Thyroid gland (tissue), 4 donors: ENCODE data around the gene CNTNAP5. TPM values are rescaled to one million over a fixed set of nuclear protein-coding genes. Genes with fewer than 3 reads are reported as not detected.

Source experiments
- DNase-seq, 2 donors: peaks; one replicate each; pipeline ENCODE4 v3.0.0-alpha.2; 2019
- H3K27ac ChIP-seq, 3 donors: fragments of 200-600 bp; sonication (generic); 1 replicate in 2 of 3; 2 replicates in 1 of 3; pipeline ENCODE4 v1.5.1; 2016 to 2019; ENCODE audit warnings: mild to moderate bottlenecking in 1 of 3, moderate library complexity in 1 of 3
- H3K27me3 ChIP-seq: fragments of 200-600 bp; sonication (generic); one replicate; pipeline ENCODE4 v1.5.1; 2019
- H3K36me3 ChIP-seq, 2 donors: fragments of 200-600 bp; sonication (generic); one replicate each; pipeline ENCODE4 v1.5.1; 2016 to 2019
- H3K4me1 ChIP-seq, 2 donors: fragments of 200-600 bp; sonication (generic); one replicate each; pipeline ENCODE4 v1.5.1; 2017 to 2019
- H3K4me3 ChIP-seq, 3 donors: fragments of 200-600 bp; sonication (generic); replicated peaks in 1 of 3; 1 replicate in 2 of 3; 2 replicates in 1 of 3; pipeline ENCODE4 v1.5.1; 2016; ENCODE audit warnings: mild to moderate bottlenecking in 1 of 3
- H3K9me3 ChIP-seq: fragments of 200-600 bp; sonication (generic); one replicate; pipeline ENCODE4 v1.5.1; 2017
- CTCF ChIP-seq, 6 experiments: fragments of 200-600 bp in 3 of 6; fragments of 450-650 bp in 3 of 6; sonication (generic) in 3 of 6; IDR thresholded peaks; one replicate each; pipeline ENCODE4 v1.5.1; 2016 to 2019; ENCODE audit warnings: antibody characterized with exemption in 6 of 6, mild to moderate bottlenecking in 2 of 6, inconsistent platforms in 1 of 6, moderate library complexity in 1 of 6
- POLR2A ChIP-seq, 2 donors: fragments of 450-650 bp; IDR thresholded peaks; one replicate each; pipeline ENCODE4 v1.6.1; 2017; ENCODE audit warnings: antibody characterized with exemption in 2 of 2, mild to moderate bottlenecking in 2 of 2, moderate library complexity in 1 of 2
- WGBS, 2 donors: methylation state at CpG; one replicate each; pipeline ENCODE4 v1.1.5; 2017; 5-methylcytosine and 5-hydroxymethylcytosine counted together
- intact Hi-C: fragments of 100-400 bp; cut with DNase I; formaldehyde crosslinking; loops from one replicate; pipeline ENCODE4 v1.15.1; 2023
- total RNA-seq, 4 donors: library from RNA; depleted of rRNA; stranded (reverse); fragments of >200 nt; gene quantifications; one replicate each; pipeline ENCODE4 v1.2.3, GENCODE V29; 2016

The CNTNAP5 gene
- total RNA-seq, 4 donors from 2014 or later = not detected

- TF ChIP-seq CTCF (IDR thresholded peaks at IDR 0.05) = no peak
- TF ChIP-seq POLR2A (IDR thresholded peaks at IDR 0.05) = no peak
- H3K9me3 ChIP-seq = no peaks in the 10 kb centered on the region
- 82 to 96% methylated on average over 2 of the region's 2 CpGs for WGBS, 2 donors
- no peaks in the 10 kb centered on the region for H3K27me3 ChIP-seq
- H3K27ac ChIP-seq = no peak overlapping the region
- no peaks in the 10 kb centered on the region for H3K36me3 ChIP-seq
- H3K4me1 ChIP-seq = no peaks in the 10 kb centered on the region
- DNase-seq = no peak
- no peak overlapping the region for H3K4me3 ChIP-seq
- intact Hi-C loops = no loop called here
Measured at GRCh38 chr2:124476291-124476690, 451.2 kb downstream of the CNTNAP5 start.

DNA sequence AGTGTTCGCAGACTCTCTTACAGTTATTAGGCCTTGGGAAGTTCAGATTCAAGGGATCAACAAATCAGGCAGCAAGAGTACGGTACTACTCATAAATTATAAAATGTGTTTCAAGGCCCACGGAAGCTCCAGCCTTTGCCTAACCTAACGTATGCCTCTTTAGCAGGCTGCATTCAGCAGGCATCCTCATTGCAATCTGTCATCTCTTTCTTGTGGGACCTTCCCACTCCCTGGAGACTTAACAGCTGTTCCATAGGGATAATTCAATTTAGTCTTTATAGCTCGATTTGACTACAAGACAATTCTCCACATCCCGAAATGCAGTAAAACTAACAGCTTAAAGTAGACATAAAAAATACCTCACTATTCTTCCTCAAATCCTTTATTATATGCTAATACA lies 453.7 kb downstream of the CNTNAP5 start:
- H3K27me3 ChIP-seq = no peaks in the 10 kb centered on the region
- H3K36me3 ChIP-seq = no peaks in the 10 kb centered on the region
- DNase-seq = no peak
- no peak for TF ChIP-seq POLR2A (IDR thresholded peaks at IDR 0.05)
- no peak for TF ChIP-seq CTCF (IDR thresholded peaks at IDR 0.05)
- no peaks in the 10 kb centered on the region for H3K4me1 ChIP-seq
- no peak overlapping the region for H3K4me3 ChIP-seq
- WGBS, 2 donors = 88 to 96% methylated on average over 6 of the region's 6 CpGs
- no peak overlapping the region for H3K27ac ChIP-seq
- intact Hi-C loops = no loop called here
- H3K9me3 ChIP-seq = no peaks in the 10 kb centered on the region

DNA sequence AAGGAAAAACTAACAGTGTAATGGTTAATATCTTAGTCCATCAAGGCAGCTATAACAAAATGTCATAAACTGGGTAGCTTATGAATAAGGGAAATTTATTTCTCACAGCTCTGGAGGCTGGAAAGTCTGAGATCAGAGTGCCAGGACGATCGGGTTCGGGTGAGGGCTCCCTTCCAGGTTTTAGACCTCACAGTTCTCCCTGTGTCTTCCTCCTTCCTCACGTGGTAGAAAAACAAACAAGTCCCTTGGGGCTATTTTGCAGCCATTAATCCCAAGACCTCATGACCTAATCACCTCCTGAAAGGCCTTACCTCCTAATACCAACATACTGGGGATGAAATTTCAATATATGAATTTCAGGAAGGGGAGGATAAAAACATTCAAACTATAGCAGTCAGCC lies 455.9 kb downstream of the CNTNAP5 start:
- H3K36me3 ChIP-seq = no peaks in the 10 kb centered on the region
- intact Hi-C loops = no loop called here
- no peaks in the 10 kb centered on the region for H3K4me1 ChIP-seq
- TF ChIP-seq CTCF (IDR thresholded peaks at IDR 0.05) = no peak
- TF ChIP-seq POLR2A (IDR thresholded peaks at IDR 0.05) = no peak
- no peak overlapping the region for H3K4me3 ChIP-seq
- no peak for DNase-seq
- H3K9me3 ChIP-seq = no peaks in the 10 kb centered on the region
- H3K27ac ChIP-seq = no peak overlapping the region
- H3K27me3 ChIP-seq = no peaks in the 10 kb centered on the region
- WGBS, 2 donors = 42 to 48% methylated on average over 4 of the region's 4 CpGs

DNA sequence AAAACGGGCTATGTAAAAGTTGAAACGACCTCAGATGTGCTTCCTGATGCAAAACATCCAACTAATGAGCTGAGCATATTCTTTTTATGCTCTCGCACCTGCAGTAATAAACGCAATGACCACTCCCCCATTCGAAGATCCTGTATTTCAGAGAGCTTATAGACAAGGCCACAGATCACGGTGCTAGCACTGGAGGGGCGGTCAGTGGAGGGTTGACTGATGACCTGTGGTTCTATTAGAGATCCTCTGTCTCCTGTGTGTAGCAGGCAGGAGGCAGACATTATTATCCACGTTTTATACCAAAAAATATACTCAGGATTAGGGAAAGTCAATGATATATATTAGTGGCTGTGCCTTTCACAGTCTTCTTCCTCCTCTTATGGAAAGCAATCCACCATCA lies 457.0 kb downstream of the CNTNAP5 start:
- Histone ChIP-seq H3K4me3 (no peak overlapping the region), H3K27ac (no peak overlapping the region), H3K27me3 (no peaks in the 10 kb centered on the region), H3K4me1 (no peaks in the 10 kb centered on the region), H3K9me3 (no peaks in the 10 kb centered on the region), H3K36me3 (no peaks in the 10 kb centered on the region)
- 56 to 60% methylated on average over 8 of the region's 8 CpGs for WGBS, 2 donors
- intact Hi-C loops = no loop called here
- TF ChIP-seq POLR2A (IDR thresholded peaks at IDR 0.05) = no peak
- no peak for TF ChIP-seq CTCF (IDR thresholded peaks at IDR 0.05)
- no peak for DNase-seq

DNA sequence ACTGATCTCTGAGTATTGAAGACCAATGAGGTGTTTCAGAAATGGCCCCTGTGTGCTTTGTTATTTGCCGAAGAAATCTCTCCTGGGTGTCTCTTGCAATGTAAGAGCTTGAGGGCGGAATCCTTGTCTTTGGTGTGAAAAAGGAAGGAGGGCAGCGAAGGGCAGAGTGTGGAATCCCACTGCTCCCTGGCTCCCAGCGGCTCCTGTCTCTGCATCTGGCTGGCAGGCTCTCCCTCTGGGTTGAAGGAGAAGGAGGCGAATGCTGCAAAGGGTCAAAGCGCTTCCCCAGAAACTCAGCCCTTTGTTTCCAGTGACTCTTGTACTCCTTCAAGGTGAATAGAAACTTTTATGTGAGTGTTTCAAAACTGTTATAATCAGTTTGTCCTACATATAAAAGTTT lies 457.5 kb downstream of the CNTNAP5 start:
- Histone ChIP-seq H3K27ac (no peak overlapping the region), H3K9me3 (no peaks in the 10 kb centered on the region), H3K4me3 (no peak overlapping the region), H3K27me3 (no peaks in the 10 kb centered on the region), H3K36me3 (no peaks in the 10 kb centered on the region), H3K4me1 (no peaks in the 10 kb centered on the region)
- no peak for DNase-seq
- 74 to 83% methylated on average over 6 of the region's 6 CpGs for WGBS, 2 donors
- no peak for TF ChIP-seq POLR2A (IDR thresholded peaks at IDR 0.05)
- no peak for TF ChIP-seq CTCF (IDR thresholded peaks at IDR 0.05)
- intact Hi-C loops = no loop called here
